GM18526 (cell line): Measurements from ENCODE around the gene KATNAL1.

Experiments
- POLR2A ChIP-seq: IDR thresholded peaks from 3 replicates; pipeline ENCODE4 v1.6.1; 2011; ENCODE audit not compliant: insufficient read length; ENCODE audit errors: extremely low read depth

The KATNAL1 gene

DNA sequence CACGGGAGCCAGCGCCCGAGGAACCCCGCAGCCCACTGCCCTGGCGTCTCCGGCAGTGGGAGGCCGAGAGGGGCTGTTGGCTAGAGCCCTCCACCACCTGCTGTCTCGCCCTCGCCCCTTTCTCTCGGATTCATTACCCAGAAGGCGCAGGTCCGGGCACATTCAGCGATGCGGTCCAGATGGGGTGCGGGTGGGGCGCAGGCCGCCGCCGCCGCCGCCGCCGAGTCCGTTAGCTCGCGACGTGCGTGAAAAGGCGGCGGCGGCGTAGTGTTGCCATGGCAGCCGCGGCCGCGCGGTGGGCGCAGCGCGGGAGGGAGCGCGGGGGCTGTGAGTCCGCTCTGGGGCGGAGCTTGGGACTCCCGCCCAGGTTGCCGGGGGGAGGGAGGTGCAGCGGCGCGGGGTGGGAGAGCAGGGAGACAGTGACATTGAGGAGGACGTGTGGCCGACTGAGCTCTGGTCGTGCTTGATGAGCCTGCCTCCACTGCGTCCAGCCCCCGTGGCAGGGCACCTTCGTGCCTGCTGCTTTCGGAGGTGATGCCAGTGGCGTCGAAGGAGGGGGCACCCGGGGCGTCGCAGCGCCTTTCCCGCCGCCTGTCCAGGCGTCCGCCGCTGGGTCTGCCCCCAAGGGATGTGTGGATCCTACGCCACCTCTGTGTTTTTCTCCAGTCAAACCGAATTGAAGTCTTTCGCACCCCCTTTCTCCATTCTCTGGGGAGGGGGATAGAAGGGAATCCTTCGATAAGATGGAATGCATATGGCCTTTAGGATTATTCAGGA is at the start of gene KATNAL1:
Gene KATNAL1 (minus strand): TSS at position 358 of the 777 bp plus-strand sequence. CDS start 23,774 bp downstream, outside the sequence.
- TF ChIP-seq POLR2A = peak; percentile 14

DNA sequence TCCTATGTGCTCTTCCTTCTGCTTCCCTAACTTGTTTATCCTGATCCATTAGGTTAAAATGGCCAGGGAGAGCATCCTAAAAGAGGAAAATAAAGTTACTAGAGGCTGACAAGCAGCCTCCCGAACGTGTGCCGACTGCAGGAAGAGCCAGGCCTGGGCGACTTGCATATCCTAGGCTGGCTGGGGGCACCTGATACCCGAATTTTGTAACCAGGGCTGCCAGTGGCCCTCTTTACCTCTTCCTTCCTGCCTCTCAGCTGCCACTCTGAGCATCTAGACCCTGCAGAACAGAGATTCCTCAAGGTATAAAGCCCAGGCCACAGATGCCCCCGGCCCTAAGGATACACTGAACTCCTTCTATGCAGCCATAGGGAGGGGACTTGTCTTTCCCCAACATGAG is 48.5 kb upstream of the KATNAL1 start:
- no peak for TF ChIP-seq POLR2A

DNA sequence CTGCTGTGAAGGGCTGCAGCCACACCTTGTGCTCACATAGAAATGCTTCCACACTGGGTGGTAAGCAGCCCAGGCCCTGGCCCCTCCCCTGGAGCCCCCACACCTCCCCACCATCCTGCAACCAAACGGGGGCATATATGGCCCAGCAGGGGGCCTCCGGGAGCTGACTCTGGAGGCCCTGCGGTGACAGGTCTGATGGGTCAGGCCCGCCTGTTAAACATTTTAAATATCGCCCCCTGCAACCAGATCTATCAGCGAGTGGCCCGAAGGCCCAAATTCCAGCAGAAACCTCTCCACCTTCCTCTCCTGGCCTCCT is 48.0 kb upstream of the KATNAL1 start:
- no peak for TF ChIP-seq POLR2A

DNA sequence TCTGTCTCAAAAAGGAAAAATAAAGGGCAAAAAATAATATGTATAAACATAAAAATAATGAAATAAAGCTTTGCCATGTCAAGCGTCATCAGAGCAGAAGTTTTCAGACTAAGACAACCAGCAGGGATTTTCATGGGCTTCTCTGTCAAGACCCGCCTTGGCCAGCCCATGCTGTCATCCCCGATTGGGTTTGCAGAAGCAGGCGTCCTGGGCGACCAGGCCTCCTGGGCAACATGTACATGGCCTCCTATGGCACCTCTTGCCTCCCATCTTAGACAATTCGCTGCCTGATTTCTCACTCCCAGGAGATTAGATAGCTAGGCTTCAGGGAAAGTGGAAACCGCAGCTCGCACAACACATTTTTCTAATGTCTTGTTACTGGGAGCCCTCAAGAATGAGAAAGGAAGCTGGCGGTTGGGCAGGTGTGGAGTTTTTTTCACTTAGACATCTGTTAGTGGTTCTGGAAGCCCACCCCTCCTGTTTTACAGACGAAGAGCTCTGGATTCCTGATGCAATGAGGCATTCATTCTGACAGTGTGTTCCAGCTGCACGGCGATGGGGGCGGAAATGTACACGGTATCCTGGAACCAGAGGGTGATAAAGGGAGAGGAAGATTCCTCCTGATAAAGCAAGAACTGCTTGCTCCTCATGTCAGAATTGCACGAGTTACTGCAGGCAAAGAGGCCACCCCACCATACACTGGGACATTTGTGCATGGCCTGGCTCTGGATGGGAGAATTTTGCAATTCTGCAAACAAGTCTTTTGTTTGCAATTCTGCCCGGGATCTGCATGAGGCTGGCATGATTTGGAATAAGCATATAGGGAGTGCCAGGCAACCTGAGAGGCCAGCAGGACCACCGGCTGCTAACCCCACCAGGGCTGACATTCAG is 47.4 kb upstream of the KATNAL1 start:
- no peak for TF ChIP-seq POLR2A

DNA sequence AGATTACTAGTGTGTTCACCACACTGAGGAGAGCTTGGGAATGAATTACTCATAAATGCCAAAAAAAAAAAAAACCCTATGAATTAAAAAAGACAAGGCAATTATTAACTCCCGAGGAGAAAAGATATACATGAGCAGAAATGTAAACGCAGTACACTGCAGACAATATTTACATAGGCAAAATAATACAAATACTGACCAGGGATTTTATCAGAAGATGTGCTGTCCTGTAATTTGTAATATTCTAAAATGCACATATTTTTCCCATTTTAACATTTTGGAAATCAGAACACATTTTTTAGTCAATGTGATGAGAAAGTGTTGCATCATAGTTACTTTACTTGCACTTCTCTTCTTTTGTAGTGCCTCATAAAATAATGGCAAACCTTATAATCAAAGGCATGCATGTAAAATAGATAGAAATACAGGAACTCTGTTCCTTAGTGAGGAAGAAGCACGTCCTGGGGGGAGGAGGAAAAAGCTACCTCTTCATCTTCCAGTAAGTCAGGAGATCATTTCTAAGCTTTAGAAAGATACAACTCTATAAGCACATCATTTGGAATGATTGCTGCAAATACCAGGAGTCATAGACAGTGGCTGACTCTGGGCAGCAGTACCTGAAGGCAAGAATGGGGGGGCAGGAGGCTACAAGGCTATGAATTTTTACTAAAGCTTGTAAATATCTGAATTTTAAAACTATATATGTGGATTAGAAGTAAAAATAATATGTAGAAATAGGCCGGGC is 46.3 kb upstream of the KATNAL1 start:
- TF ChIP-seq POLR2A = no peak

DNA sequence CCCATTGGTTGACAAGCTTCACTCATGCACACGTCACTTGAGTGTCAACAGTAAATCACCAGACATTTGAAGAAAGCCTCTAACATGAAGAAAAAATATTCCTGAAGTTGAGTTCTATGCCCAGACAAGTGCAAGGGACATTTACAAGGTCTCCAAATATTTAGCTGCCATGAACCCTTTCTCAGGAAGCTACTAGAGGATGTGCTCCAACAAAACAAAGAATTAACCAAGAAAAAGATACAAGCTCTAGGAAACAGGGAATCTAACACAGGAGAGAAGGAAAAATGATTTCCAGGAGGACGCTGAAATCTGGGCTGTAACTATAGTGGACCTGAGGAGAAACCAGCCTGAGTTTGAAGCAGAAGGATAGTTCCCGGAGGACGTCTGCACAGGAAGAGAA is 45.7 kb upstream of the KATNAL1 start:
- no peak for TF ChIP-seq POLR2A

DNA sequence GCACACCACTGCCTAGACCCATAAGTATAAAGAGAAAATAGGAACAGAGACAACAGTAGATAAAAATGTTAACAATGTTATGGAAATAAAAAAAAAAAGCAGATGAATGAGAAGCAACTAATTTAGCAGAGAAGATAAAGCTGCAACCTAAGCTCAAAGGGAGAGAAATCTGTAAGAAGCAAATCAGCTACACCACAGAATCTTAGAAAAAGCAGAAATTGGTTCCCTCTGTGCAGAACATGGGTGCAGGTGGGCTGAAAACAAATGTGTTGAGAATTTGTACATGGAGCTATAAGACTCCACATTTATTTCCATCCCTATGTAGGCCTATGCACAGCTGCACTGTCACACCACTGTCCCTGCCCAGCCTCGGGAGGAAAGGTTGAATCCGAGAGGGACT is 44.8 kb upstream of the KATNAL1 start:
- no peak for TF ChIP-seq POLR2A

DNA sequence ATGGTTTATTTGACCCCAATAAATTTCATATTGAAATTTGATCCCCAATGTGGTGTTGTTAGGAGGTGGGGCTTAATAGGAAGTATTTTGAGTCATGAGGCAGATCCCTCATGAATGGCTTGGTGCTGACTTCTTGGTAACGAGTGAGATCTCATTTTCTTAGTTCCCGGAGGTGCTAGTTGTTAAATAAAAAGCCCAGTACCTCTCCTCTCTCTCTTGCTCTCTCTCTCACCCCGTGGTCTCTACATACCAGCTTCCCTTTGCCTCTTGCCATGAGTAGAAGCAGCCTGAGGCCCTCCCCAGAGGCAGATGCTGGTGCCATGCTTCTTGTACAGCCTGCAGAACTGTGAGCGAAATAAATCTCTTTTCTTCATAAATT is 39.4 kb upstream of the KATNAL1 start:
- TF ChIP-seq POLR2A = no peak

DNA sequence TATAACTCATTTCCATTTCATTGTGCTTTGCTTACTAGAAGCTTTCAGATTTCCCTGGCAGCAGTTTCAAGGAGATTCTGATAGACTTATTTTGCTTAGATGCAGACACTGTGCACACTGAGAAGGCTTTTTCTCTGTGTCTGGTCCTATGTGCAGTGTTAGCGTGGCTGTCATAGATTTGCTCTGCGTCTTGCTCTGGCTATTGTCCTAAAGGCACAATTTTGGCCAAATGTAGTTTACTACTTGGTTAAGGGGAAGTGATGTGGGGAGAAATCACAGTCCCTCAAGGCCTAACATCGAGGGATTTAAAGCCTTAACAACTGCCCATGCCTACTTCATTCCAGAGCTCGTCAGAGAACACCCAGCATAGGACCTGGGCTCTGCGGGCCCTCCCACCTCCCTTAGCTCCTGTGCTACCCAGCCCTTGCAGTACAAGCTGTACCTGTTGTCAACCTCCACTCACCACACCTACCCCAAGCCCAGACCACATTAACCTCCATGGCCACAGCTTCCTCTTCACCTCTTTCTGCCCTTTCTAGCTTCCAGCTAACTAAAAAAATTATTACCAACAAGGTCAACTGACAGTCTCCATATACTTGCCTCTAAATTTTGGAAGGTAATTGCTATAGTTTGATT is 38.9 kb upstream of the KATNAL1 start:
- TF ChIP-seq POLR2A = no peak

DNA sequence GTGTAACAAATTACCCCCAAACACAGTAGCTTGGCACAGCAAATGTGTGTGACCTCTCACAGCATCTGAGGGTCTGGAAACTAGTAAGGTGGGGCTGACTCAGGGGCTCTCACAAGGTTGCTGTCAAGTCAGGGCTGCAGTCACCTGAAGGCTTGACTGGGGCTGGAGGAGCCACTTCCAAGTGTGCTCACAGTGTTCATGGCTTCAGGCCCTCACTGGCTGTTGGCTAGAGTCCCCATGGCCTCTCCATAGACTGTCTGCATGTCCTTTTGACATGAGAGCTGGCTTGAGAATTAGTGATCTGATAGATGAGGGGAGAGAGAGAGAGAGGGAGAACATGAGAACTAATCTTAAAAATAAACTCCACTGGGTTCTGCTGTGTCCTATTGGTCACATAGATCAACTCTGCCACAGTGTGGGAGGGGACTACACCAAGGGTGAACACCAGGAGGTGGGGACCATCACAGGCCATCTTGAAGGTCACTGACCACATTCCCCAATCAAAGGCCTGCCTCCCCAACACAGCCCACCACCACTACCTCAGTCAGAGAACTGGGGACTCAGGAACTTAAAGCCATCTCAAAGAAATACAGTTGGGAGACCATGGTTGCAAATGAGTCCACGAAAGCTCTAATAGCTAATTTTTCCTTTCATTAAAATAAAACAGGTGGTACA is 38.2 kb upstream of the KATNAL1 start:
- TF ChIP-seq POLR2A = no peak

DNA sequence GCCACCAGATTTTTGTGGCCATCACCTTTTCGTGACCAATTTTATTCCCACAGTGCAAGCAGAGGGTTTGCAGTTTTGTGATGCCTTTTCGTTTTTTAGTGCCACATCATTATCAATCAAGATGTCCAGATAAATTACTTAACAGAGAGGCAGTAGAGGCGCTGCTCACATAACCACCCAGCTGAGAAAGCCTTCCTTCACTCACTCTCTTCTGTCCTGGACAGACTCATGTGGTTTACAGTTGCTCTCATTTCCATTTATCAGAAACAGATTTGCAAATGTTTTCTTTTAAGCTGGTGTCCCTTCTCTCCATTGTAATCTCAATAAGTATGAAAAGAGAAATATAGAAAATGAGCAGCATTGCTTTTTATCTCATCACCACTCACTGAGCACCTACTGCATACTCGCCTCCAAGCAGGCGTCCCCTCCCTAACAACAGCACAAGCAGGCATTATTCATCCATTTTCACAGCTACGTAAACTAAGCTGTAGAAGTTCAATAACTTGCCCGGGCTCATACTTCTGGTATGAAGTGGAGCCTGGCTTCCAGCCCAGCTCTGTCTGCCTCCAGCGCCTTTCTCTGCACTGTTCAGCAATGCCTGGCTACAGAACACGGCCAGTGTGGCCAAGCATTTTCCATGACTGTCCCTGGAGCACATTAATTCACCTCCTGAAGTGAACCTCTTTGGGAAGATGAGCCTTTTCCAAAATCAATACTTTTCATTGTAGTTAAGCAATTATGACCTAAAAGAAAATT is 34.6 kb upstream of the KATNAL1 start:
- TF ChIP-seq POLR2A = no peak

DNA sequence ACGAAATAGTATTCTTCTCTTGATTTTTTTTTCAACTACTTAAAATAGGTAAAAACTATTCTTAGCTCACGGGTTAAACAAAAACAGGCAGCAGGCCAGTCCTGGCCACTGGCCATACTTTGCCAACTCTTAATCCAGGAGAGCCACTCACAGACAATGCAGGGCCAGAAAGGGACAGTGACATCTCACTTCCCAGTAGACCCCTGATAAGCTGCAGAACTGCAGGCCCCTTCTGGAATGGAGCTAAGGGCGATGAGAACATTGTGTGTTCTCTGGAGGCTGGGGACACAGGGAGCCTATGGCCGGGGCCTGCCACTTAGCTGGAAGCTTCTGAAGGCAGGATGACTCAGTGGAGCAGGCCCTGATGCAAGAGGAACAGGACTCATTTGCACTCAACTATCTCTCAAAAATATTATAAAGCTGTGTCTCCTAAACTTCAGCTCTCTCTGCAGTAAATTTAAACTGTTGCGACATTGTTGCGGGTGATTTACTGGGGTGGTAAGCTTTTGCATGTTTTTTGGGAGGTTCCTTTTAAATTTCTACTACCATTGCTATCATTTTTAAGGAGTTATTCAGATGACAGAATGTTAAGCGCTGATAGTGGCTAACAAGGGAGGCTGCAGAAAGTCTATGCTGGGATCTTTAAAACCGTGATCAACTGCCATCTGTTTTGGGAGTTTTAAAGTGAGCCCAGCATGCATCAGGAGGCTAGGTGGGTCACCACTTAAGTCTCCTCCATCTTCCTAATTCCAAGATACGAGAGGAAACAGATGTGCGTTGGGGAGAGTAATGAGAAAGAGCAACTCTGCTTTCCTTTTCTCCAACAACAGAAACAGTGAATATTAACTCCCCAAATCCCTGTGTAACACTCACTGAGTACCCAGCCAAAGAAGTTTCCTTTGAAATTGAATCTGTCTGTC is 33.2 kb upstream of the KATNAL1 start:
- no peak for TF ChIP-seq POLR2A

DNA sequence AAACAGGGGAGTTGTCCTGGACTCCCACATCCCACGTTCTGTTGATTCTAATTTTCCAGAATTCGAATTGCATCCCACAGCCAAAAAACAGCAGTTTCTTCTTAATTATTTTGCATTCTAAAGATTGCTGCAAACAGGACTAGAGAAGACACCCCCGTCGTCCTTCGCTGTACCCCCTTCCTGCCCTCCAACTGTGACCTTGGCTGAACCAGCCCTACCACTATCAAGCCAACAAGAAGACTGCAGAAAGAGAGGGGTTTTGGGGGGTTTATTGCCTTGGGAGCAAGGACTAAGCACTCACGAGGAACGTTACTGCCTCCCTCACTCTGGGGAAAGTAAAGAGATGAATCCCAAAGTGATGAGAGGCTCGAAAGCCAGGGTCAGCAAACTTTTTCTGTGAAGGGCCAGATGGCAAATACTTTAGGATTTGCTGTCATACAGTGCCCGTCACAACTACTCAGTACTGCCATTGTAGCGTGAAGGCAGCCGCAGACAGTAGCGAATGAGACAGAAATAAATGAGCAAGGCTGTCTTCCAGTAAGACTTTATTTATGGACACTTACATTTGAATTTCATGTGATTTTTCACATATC is 32.5 kb upstream of the KATNAL1 start:
- TF ChIP-seq POLR2A = no peak
